ENCODE measurements around the gene ALKAL2.
"Not testable (repeated sequence)": the region's sequence is repeated elsewhere in the genome, so short reads cannot be mapped to it uniquely, and the experiment has no call there.

The ALKAL2 gene

GRCh38 chr2:287911-288757, at the start of gene ALKAL2:
TSS of gene ALKAL2 (minus strand) at chr2:288091. CDS start at chr2:287835, 256 bp downstream.
- no peak for DNase-seq

GRCh38 chr2:336949-337348, 49.1 kb upstream of the ALKAL2 start:
- DNase-seq: not testable (repeated sequence)

- no peak for DNase-seq
Measured at GRCh38 chr2:336360-336759, 48.5 kb upstream of the ALKAL2 start.

- DNase-seq: no peak
Measured at GRCh38 chr2:332592-332991, 44.7 kb upstream of the ALKAL2 start.

GRCh38 chr2:328761-329160, 40.9 kb upstream of the ALKAL2 start:
- DNase-seq: no peak

GRCh38 chr2:323035-323434, 35.1 kb upstream of the ALKAL2 start:
- no peak for DNase-seq

- no peak for DNase-seq
Measured at GRCh38 chr2:322326-322725, 34.4 kb upstream of the ALKAL2 start.

GRCh38 chr2:320561-320960, 32.7 kb upstream of the ALKAL2 start:
- no peak for DNase-seq

GRCh38 chr2:319059-319600, 31.2 kb upstream of the ALKAL2 start:
- DNase-seq: no peak

- DNase-seq: peak in 1 of 2 donors; percentile 11
Measured at GRCh38 chr2:317501-318424, 29.9 kb upstream of the ALKAL2 start.

- no peak for DNase-seq
Measured at GRCh38 chr2:316381-316780, 28.5 kb upstream of the ALKAL2 start.

- DNase-seq: not testable (repeated sequence)
Measured at GRCh38 chr2:315925-316324, 28.0 kb upstream of the ALKAL2 start.

- DNase-seq: no peak
Measured at GRCh38 chr2:314561-315336, 26.9 kb upstream of the ALKAL2 start.

- no peak for DNase-seq
Measured at GRCh38 chr2:313991-314390, 26.1 kb upstream of the ALKAL2 start.

- DNase-seq: no peak
Measured at GRCh38 chr2:310994-311393, 23.1 kb upstream of the ALKAL2 start.

GRCh38 chr2:309954-310510, 22.1 kb upstream of the ALKAL2 start:
- DNase-seq: no peak

- no peak for DNase-seq
Measured at GRCh38 chr2:309148-309953, 21.5 kb upstream of the ALKAL2 start.

GRCh38 chr2:305366-305765, 17.5 kb upstream of the ALKAL2 start:
- DNase-seq: no peak

GRCh38 chr2:296354-296753, 8.5 kb upstream of the ALKAL2 start:
- no peak for DNase-seq

- no peak for DNase-seq
Measured at GRCh38 chr2:295090-295489, 7.2 kb upstream of the ALKAL2 start.

- DNase-seq: peak; percentile 46 to 55
Measured at GRCh38 chr2:290090-290722, 2.3 kb upstream of the ALKAL2 start.
